Left renal cortex interstitium (tissue), 4 donors: ENCODE data around the gene TBL1Y. TPM values are rescaled to one million over a fixed set of nuclear protein-coding genes. Genes with fewer than 3 reads are reported as not detected.
"Not testable (repeated sequence)": the region's sequence is repeated elsewhere in the genome, so short reads cannot be mapped to it uniquely, and the experiment has no call there.

Source experiments
- DNase-seq, 4 donors: peaks; one replicate each; pipeline ENCODE4 v3.0.0-alpha.2; 2013; ENCODE audit warnings: low read depth in 4 of 4, low spot score in 2 of 4, missing footprints in 1 of 4
- polyA plus RNA-seq, 4 donors: library from polyadenylated mRNA; unstranded; fragments of 120-200 nt; gene quantifications; one replicate each; pipeline ENCODE4 v1.2.1, GENCODE V29; 2013; ENCODE audit not compliant: insufficient read length in 4 of 4

TBL1Y gene
- polyA plus RNA-seq, 4 donors, result 3.1 to 5.8 (median 3.7) TPM

GRCh38 chrY:7056886-7057285, 146.4 kb downstream of the TBL1Y start:
- no peak for DNase-seq

- DNase-seq, result no peak
These were observed 168.2 kb downstream of the TBL1Y start for GRCh38 chrY:7078725-7079124.

- not testable (repeated sequence) for DNase-seq
These were observed 170.1 kb downstream of the TBL1Y start for GRCh38 chrY:7080548-7080947.

DNA sequence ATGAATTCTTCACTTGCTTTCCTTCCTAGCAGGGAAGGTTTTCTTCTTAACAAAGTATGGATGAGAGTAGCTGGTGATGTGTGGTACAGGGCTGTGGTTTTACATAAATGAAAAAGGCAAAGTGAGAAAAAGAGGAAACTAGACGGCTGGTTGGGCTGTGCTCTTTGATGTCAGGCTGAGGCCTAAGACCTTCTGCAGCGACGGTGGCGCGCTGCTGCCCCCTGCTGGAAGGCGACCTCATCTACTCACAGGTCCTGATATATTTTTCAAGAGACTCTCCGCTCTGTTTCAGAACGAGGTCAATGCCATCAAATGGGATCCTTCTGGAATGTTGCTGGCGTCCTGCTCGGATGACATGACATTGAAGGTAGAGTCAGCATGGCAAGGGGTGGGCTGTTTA, 175.1 kb downstream of the TBL1Y start:
- DNase-seq, result peak; percentile 4 to 40 (median 26)

- DNase-seq, result no peak
These were observed 182.3 kb downstream of the TBL1Y start for GRCh38 chrY:7092836-7093235.

GRCh38 chrY:7094365-7094764, 183.9 kb downstream of the TBL1Y start:
- no peak for DNase-seq

DNA sequence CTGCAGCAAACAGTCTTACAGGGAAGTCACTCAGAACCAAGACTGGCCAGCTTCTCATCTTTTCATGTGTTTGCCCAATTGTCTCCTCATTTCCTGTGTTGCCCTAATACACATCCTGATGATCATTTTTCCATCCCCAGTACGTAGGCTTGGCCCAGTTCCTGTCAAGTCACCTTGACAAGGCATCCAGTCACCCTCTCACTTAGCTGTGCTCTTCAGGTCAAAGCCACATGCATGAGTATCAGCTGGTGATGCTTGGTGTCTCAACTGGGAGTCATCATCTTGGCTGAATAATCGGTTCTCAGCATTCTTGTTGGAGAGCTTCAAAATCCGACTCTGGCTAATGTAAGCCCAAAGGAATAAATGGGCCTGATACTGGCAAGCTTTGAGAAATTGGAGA, 186.5 kb downstream of the TBL1Y start:
- DNase-seq, result no peak

DNA sequence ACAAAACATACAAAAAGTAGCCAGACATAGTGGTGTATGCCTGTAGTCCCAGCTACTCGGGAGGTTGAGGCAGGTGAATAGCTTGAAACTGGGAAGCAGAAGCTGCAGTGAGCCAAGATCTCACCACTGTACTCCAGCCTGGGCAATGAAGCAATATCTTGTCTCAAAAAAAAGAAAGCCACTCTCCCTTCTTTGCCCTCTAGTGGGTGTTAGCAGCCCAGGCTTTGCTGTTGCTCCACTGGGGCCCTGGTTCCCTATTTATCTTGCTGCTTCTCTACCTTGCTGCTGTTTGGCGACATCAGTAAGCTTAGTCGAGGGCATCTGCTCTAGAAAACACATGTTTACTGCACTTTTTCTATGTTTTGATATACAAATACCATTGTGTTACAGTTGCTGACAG, 189.2 kb downstream of the TBL1Y start:
- no peak for DNase-seq

DNA sequence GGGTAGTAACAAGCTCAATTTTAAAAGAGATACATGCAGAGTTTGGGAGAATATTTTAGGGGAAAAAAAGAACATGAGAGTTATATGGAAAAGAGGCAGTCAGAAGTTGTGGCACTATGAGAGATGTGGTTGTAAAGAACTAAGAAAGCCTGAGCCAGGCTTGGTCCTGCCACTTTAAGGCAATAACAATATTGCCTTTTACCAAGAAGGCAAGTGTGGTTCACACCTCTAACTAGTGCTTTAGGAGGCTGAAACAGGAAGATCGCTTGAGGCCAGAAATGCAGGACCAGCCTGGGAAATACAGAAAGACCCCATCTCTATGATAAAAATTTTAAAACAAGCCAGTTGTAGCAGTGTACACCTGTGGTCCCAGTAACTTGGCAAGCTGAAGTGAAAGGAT, 192.2 kb downstream of the TBL1Y start:
- DNase-seq, result no peak

DNA sequence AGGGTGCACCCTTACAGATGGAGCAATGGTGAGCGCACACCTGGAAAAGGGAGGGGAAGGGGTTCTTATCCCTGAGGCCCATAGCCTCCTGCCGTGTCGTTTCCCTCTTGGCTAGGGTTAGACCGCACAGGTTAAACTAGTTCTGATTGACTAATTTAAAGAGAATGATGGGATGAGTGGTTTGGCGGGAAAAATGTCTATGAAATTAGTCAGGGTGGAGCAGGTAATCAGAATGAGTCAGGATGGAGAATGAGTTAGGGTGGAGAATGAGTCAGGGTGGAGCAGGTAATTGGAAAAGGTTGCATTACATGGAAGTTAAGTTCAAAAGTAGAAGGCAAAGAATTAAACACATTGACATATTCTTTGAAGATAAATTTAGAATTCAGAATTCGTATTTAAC, 196.7 kb downstream of the TBL1Y start:
- no peak for DNase-seq

DNA sequence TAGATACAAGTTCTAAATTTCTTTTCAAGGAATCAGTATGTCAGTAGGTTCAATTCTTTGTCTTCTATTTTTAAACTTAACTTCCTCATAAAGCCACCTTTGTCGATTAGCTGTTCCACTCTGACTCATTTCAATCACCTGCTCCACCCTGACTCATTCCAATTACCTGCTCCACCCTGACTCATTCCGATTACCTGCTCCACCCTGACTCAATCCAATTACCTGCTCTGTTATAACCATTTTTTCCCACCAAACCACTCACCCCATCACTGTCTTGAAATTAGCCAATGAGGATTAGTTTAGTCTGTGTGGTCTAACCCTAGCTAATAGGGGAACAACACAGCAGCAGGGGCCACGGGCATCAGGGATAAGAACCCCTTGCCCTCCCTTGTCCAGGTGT, 199.6 kb downstream of the TBL1Y start:
- DNase-seq, result no peak

GRCh38 chrY:7115871-7116270, 205.4 kb downstream of the TBL1Y start:
- DNase-seq, result no peak

DNA sequence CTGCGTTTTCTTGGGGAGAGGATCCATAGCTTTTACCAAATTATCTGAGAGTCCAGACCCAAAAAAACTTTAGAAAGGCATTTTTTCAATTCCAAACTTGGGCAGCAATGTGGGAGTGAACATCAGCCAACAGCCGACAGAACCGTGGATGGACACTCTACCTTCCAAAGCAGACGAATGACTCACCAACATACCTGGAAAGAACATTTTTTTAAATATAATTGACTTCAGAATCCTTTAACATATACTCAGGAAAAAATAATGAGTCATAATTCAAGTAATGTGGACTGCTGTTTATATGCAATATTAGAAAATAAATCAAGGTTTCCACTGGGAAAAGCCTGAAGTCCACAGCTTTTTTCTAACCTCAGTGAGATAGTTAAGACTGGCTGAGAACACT, 211.7 kb downstream of the TBL1Y start:
- no peak for DNase-seq

GRCh38 chrY:7125136-7126056, 214.9 kb downstream of the TBL1Y start:
- DNase-seq, result no peak

- no peak for DNase-seq
These were observed 217.7 kb downstream of the TBL1Y start for GRCh38 chrY:7128211-7128610.

Other genes with a start within 250 kb of the TBL1Y start
- not detected for gene AMELY, start 1.1 kb downstream of the TBL1Y start, polyA plus RNA-seq